Measurements from ENCODE around the gene GBE1. TPM values are rescaled to one million over a fixed set of nuclear protein-coding genes. Genes with fewer than 3 reads are reported as not detected.

The GBE1 gene
- total and polyA plus RNA-seq, 9 of the 15 experiments (the other 6 are each of a cell fraction or from before 2014, with no cell fraction given), result 7.9 to 25.6 (median 13.1) TPM

DNA sequence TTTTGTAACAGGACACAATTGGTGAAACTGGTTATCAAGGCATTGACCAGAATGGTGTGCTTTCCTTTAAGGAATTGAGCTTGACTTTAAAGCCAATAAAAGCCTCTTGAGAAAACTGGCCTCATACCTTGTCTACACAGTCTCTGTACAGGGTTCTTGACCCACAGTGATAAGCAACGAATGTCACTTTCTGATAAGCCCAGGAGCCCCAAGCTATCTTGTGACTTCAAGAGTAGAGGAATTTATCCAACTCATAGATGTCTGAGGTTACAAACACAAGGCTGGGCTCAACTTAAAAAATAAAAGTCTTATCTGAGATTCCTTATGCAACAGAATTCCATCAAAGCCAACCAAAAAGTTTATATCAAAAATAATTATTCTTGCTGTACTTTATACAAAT, 212.1 kb downstream of the GBE1 start (continued):
- TF ChIP-seq, protein P1, sequence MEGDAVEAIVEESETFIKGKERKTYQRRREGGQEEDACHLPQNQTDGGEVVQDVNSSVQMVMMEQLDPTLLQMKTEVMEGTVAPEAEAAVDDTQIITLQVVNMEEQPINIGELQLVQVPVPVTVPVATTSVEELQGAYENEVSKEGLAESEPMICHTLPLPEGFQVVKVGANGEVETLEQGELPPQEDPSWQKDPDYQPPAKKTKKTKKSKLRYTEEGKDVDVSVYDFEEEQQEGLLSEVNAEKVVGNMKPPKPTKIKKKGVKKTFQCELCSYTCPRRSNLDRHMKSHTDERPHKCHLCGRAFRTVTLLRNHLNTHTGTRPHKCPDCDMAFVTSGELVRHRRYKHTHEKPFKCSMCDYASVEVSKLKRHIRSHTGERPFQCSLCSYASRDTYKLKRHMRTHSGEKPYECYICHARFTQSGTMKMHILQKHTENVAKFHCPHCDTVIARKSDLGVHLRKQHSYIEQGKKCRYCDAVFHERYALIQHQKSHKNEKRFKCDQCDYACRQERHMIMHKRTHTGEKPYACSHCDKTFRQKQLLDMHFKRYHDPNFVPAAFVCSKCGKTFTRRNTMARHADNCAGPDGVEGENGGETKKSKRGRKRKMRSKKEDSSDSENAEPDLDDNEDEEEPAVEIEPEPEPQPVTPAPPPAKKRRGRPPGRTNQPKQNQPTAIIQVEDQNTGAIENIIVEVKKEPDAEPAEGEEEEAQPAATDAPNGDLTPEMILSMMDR (IDR thresholded peaks at IDR 0.05 in 2 of 3, conservative IDR thresholded peaks at IDR 0.05 in 1 of 3; ENCODE audit: insufficient read depth in 2 of 3, low read depth in 1 of 3, low read length in 3 of 3), result no peak
- peak; percentile 76 for TF ChIP-seq DPF2 (IDR thresholded peaks at IDR 0.05)
- no peak for TF ChIP-seq POLR2A (conservative IDR thresholded peaks at IDR 0.05)
- TF ChIP-seq BRD9 (IDR thresholded peaks at IDR 0.05; ENCODE audit: low read depth, partially characterized antibody), result no peak
- TF ChIP-seq MCM2 (IDR thresholded peaks at IDR 0.05; ENCODE audit: low read depth), result no peak
- no peak for TF ChIP-seq COPS2 (conservative IDR thresholded peaks at IDR 0.05)
- TF ChIP-seq ZKSCAN1 (IDR thresholded peaks at IDR 0.05; ENCODE audit: low read depth, low read length), result no peak
- peak; percentile 82 for TF ChIP-seq TCF3 (CRISPR knock-in tag; IDR thresholded peaks at IDR 0.05)
- no peak for TF ChIP-seq PRMT5 (CRISPR knock-in tag; IDR thresholded peaks at IDR 0.05)
- TF ChIP-seq TRIM24 (IDR thresholded peaks at IDR 0.05), result peak in 1 of 2 experiments; percentile 34; a peak in 1 of 4 replicates
- TF ChIP-seq PTRF (tag; IDR thresholded peaks at IDR 0.05), result no peak
- peak; percentile 93 for TF ChIP-seq MYNN (IDR thresholded peaks at IDR 0.05)
- TF ChIP-seq MYNN (CRISPR knock-in tag; IDR thresholded peaks at IDR 0.05), result no peak
- TF ChIP-seq BRCA1 (IDR thresholded peaks at IDR 0.05), result no peak
- no peak for TF ChIP-seq BRCA1 (CRISPR knock-in tag; IDR thresholded peaks at IDR 0.05)
- TF ChIP-seq ZSCAN29 (IDR thresholded peaks at IDR 0.05), result peak; percentile 98
- TF ChIP-seq SMAD4 (CRISPR knock-in tag; conservative IDR thresholded peaks at IDR 0.05), result 0 out of 2 replicates have a peak, but pooled peaks have one; percentile 42
- no peak for TF ChIP-seq NCOA1 (IDR thresholded peaks at IDR 0.05; ENCODE audit: low read depth)
- TF ChIP-seq ZNF316 (IDR thresholded peaks at IDR 0.05), result no peak
- no peak for TF ChIP-seq MTA1 (IDR thresholded peaks at IDR 0.05; ENCODE audit: borderline replicate concordance)
- TF ChIP-seq ZNF76 (CRISPR knock-in tag; IDR thresholded peaks at IDR 0.05; ENCODE audit: borderline replicate concordance), result no peak
- TF ChIP-seq, protein P2, sequence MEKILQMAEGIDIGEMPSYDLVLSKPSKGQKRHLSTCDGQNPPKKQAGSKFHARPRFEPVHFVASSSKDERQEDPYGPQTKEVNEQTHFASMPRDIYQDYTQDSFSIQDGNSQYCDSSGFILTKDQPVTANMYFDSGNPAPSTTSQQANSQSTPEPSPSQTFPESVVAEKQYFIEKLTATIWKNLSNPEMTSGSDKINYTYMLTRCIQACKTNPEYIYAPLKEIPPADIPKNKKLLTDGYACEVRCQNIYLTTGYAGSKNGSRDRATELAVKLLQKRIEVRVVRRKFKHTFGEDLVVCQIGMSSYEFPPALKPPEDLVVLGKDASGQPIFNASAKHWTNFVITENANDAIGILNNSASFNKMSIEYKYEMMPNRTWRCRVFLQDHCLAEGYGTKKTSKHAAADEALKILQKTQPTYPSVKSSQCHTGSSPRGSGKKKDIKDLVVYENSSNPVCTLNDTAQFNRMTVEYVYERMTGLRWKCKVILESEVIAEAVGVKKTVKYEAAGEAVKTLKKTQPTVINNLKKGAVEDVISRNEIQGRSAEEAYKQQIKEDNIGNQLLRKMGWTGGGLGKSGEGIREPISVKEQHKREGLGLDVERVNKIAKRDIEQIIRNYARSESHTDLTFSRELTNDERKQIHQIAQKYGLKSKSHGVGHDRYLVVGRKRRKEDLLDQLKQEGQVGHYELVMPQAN (IDR thresholded peaks at IDR 0.05; ENCODE audit: borderline replicate concordance), result no peak
- 0 out of 2 replicates have a peak, but pooled peaks have one; percentile 22 for TF ChIP-seq POLR2AphosphoS5 (IDR thresholded peaks at IDR 0.05; ENCODE audit: control insufficient read depth, insufficient read depth, low read depth, low read length)
- TF ChIP-seq, protein P3, sequence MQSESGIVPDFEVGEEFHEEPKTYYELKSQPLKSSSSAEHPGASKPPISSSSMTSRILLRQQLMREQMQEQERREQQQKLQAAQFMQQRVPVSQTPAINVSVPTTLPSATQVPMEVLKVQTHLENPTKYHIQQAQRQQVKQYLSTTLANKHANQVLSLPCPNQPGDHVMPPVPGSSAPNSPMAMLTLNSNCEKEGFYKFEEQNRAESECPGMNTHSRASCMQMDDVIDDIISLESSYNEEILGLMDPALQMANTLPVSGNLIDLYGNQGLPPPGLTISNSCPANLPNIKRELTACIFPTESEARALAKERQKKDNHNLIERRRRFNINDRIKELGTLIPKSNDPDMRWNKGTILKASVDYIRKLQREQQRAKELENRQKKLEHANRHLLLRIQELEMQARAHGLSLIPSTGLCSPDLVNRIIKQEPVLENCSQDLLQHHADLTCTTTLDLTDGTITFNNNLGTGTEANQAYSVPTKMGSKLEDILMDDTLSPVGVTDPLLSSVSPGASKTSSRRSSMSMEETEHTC (IDR thresholded peaks at IDR 0.05), result 0 out of 2 replicates have a peak, but pooled peaks have one; percentile 26
- TF ChIP-seq POU5F1 (IDR thresholded peaks at IDR 0.05; ENCODE audit: borderline replicate concordance, low read depth, low read length, partially characterized antibody), result no peak
- TF ChIP-seq ZC3H4 (CRISPR knock-in tag; IDR thresholded peaks at IDR 0.05; ENCODE audit: borderline replicate concordance), result no peak
- peak; percentile 73 for TF ChIP-seq TEAD4 (IDR thresholded peaks at IDR 0.05; ENCODE audit: low read length)
- no peak for TF ChIP-seq TEAD4 (CRISPR knock-in tag; IDR thresholded peaks at IDR 0.05; ENCODE audit: borderline replicate concordance)
- TF ChIP-seq POLR3G (IDR thresholded peaks at IDR 0.05; ENCODE audit: extremely low read depth, insufficient read length, insufficient replicate concordance), result no peak
- TF ChIP-seq FOSL1 (tag; conservative IDR thresholded peaks at IDR 0.05), result peak; percentile 38; the same call in 1 of the 2 replicates
